WERI-Rb-1 (cell line): ENCODE measurements around the gene ATG16L1.

Experiments used
- DNase-seq: peaks from one replicate; pipeline ENCODE4 v3.0.0-alpha.2; 2020
- H3K27ac ChIP-seq: fragments of 250-450 bp; sonication (Bioruptor Pico); 2 replicates; pipeline ENCODE4 v1.5.1; 2020; ENCODE audit warnings: mild to moderate bottlenecking, moderate library complexity
- H3K27me3 ChIP-seq: fragments of 250-450 bp; sonication (Bioruptor Pico); 2 replicates; pipeline ENCODE4 v1.5.1; 2021; ENCODE audit warnings: mild to moderate bottlenecking, low read depth, moderate library complexity; ENCODE audit not compliant: insufficient read depth, severe bottlenecking
- H3K36me3 ChIP-seq: fragments of 250-450 bp; sonication (Bioruptor Pico); 2 replicates; pipeline ENCODE4 v1.5.1; 2020; ENCODE audit warnings: mild to moderate bottlenecking, moderate library complexity
- H3K4me3 ChIP-seq: 2 replicates; pipeline ENCODE4 v1.5.1; 2011; ENCODE audit warnings: low read depth, mild to moderate bottlenecking, control low read depth, low read length
- H3K9me3 ChIP-seq: fragments of 250-450 bp; sonication (Bioruptor Pico); 2 replicates; pipeline ENCODE4 v1.5.1; 2021; ENCODE audit warnings: mild to moderate bottlenecking, moderate library complexity; ENCODE audit not compliant: severe bottlenecking
- CTCF ChIP-seq: IDR thresholded peaks from 2 replicates; pipeline ENCODE4 v1.5.1; 2011; ENCODE audit warnings: low read depth, mild to moderate bottlenecking, control low read depth, inconsistent platforms, low read length

ATG16L1 gene

GRCh38 chr2:233266481-233266880 is 15.0 kb downstream of the ATG16L1 start:
- peak overlapping the region; percentile 73 for H3K27ac ChIP-seq
- no peak for TF ChIP-seq CTCF
- H3K36me3 ChIP-seq: peaks cover 55% of the 10 kb centered on the region
- H3K27me3 ChIP-seq: no peaks in the 10 kb centered on the region
- no peak overlapping the region for H3K4me3 ChIP-seq
- H3K9me3 ChIP-seq: no peaks in the 10 kb centered on the region
- DNase-seq: no peak

- TF ChIP-seq CTCF: no peak
- no peak for DNase-seq
- no peak overlapping the region for H3K4me3 ChIP-seq
- H3K36me3 ChIP-seq: peaks cover 48% of the 10 kb centered on the region
- H3K27me3 ChIP-seq: no peaks in the 10 kb centered on the region
- H3K9me3 ChIP-seq: no peaks in the 10 kb centered on the region
- H3K27ac ChIP-seq: peak overlapping the region; percentile 26; the same call in 1 of the 2 replicates
These were observed 16.2 kb downstream of the ATG16L1 start for GRCh38 chr2:233267516-233268245.

GRCh38 chr2:233270366-233270765 is 18.9 kb downstream of the ATG16L1 start:
- Histone ChIP-seq H3K27me3 (no peaks in the 10 kb centered on the region), H3K36me3 (peaks cover 53% of the 10 kb centered on the region), H3K27ac (no peak overlapping the region), H3K9me3 (no peaks in the 10 kb centered on the region), H3K4me3 (no peak overlapping the region)
- no peak for DNase-seq
- no peak for TF ChIP-seq CTCF

- Histone ChIP-seq H3K36me3 (peaks cover 58% of the 10 kb centered on the region), H3K4me3 (no peak overlapping the region), H3K27ac (no peak overlapping the region), H3K27me3 (no peaks in the 10 kb centered on the region), H3K9me3 (no peaks in the 10 kb centered on the region)
- TF ChIP-seq CTCF: no peak
- no peak for DNase-seq
These were observed 19.5 kb downstream of the ATG16L1 start for GRCh38 chr2:233270951-233271350.

- Histone ChIP-seq H3K4me3 (no peak overlapping the region), H3K9me3 (no peaks in the 10 kb centered on the region), H3K27me3 (no peaks in the 10 kb centered on the region), H3K27ac (no peak overlapping the region), H3K36me3 (peaks cover 54% of the 10 kb centered on the region)
- TF ChIP-seq CTCF: no peak
- no peak for DNase-seq
These were observed 20.2 kb downstream of the ATG16L1 start for GRCh38 chr2:233271693-233272092.

GRCh38 chr2:233273120-233273519 is 21.6 kb downstream of the ATG16L1 start:
- peaks cover 63% of the 10 kb centered on the region for H3K36me3 ChIP-seq

More at GRCh38 chr2:233273120-233273519, 21.6 kb downstream of the ATG16L1 start:
- Histone ChIP-seq H3K27me3 (no peaks in the 10 kb centered on the region), H3K4me3 (no peak overlapping the region), H3K9me3 (no peaks in the 10 kb centered on the region), H3K27ac (no peak overlapping the region)
- DNase-seq: no peak
- TF ChIP-seq CTCF: no peak
